ENCODE measurements around the gene CACNG4.

GRCh38 chr17:67032985-67033384, 68.5 kb downstream of the CACNG4 start:
- TF ChIP-seq CTCF (IDR thresholded peaks at IDR 0.05) (no peak), POLR2A (IDR thresholded peaks at IDR 0.05) (no peak)

Data from uterus (tissue), 2 donors.